HCT116 (cell line): ENCODE data around the gene PDSS1.

Experiments
- EZH2 ChIP-seq: fragments of 200-600 bp; sonication (generic); IDR thresholded peaks from 2 replicates; pipeline ENCODE4 v1.6.1; 2017; ENCODE audit warnings: antibody characterized with exemption, mixed run types
- EZH2phosphoT487 ChIP-seq: fragments of 200-600 bp; IDR thresholded peaks from 2 replicates; pipeline ENCODE4 v1.6.1; 2018; ENCODE audit warnings: antibody characterized with exemption, borderline replicate concordance
- SP1 ChIP-seq: IDR thresholded peaks from 2 replicates; pipeline ENCODE4 v1.6.1; 2012; ENCODE audit warnings: low read depth

DNA sequence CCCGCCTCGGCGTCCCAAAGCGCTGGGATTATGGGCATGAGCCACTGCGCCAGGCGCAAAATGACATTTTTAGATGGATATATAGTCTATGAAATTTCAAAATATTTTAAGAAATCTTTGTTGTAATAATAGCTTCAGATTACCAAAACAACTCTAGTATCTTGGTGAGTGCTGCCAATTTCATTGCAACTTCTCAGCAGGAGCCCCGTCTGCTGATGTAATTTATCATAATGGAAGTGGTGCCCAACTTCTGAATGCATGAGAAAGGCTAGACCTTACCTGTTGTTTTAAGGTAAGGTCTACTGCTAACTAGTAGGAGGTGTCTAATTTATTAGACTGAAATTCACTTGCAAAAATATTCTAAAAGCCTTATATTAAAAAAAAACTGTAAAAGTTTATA lies 20.0 kb downstream of the PDSS1 start:
- TF ChIP-seq SP1 (no peak), EZH2phosphoT487 (no peak), EZH2 (no peak)
